Measurements from ENCODE around the gene YIPF5.

The YIPF5 gene

GRCh38 chr5:144128844-144129243 is 41.6 kb downstream of the YIPF5 start:
- in situ Hi-C loops (cut with MboI; ENCODE audit: low sequenced_read_pairs): no loop called here

DNA sequence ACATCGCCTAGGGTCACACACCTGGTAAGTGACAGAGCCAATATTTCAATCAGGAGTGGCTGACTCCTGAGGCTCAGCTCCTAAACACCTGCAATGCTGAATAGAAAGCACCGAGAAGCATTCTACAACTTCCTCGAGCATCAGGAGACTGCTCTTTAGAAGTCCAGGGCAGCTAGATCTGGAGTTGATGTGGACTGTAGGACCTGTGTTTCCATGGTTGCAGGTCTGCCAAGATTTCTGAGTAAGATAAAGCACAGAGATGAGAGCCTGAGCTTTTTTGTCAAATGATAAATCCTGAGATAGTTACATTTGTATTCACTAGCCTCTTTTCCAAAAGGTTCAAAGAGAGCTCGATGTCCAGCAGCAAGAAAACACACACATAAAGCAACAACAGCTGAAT is 43.8 kb downstream of the YIPF5 start:
- in situ Hi-C loops (cut with MboI; ENCODE audit: low sequenced_read_pairs): no loop called here

- in situ Hi-C loops (cut with MboI; ENCODE audit: low sequenced_read_pairs): no loop called here
These were observed 45.2 kb downstream of the YIPF5 start for GRCh38 chr5:144125163-144125726.

DNA sequence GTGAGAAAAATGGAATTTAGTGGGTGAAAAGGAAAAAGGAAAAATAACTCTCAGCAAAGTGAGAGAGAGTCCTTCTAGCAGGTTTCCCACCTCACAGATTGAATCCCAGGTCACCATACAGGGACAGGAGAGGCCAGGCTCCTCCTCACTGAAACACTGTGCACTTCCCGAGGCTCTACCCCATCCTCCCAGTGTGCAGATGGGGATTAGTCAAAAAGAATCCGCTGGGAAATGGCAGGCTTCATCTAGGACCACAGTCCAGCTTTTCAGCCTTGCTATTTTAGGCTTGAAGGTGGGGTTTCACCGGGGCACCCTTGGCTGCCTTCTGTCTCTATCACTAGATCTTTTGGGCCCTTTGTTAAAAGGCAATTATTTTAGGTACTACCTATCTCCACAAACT is 47.8 kb downstream of the YIPF5 start:
- in situ Hi-C loops (cut with MboI; ENCODE audit: low sequenced_read_pairs): no loop called here

GRCh38 chr5:144122081-144122480 is 48.4 kb downstream of the YIPF5 start:
- in situ Hi-C loops (cut with MboI; ENCODE audit: low sequenced_read_pairs): no loop called here

GRCh38 chr5:144121577-144121976 is 48.9 kb downstream of the YIPF5 start:
- in situ Hi-C loops (cut with MboI; ENCODE audit: low sequenced_read_pairs): no loop called here

GRCh38 chr5:144120661-144121180 is 49.7 kb downstream of the YIPF5 start:
- in situ Hi-C loops (cut with MboI; ENCODE audit: low sequenced_read_pairs): no loop called here

- in situ Hi-C loops (cut with MboI; ENCODE audit: low sequenced_read_pairs): no loop called here
These were observed 53.0 kb downstream of the YIPF5 start for GRCh38 chr5:144117412-144117811.

DNA sequence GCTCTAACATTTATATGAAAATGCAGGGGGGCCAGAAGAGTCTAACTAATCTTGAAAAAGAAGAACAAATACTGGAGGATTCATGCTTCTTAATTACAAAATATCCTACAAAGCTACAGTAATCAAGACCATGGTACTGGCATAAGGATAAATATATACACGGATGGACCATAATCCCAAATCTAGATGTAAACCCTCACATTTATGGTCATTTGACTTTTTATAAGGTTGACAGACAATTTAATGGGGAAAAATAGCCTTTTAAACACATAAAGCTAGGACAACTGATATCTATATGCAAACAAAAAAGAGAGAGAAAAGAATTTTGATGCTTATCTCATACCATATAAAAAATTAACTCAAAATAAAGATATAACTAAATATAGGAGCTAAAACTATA is 55.9 kb downstream of the YIPF5 start:
- in situ Hi-C loops (cut with MboI; ENCODE audit: low sequenced_read_pairs): no loop called here
